ENCODE data around the gene POLDIP3.

GRCh38 chr22:42564699-42565098 lies 50.0 kb downstream of the POLDIP3 start:
- TF ChIP-seq CTCF (IDR thresholded peaks at IDR 0.05) (no peak), POLR2A (IDR thresholded peaks at IDR 0.05) (no peak), POLR2AphosphoS5 (IDR thresholded peaks at IDR 0.05) (no peak)
